Occipital lobe (tissue), 2 donors: ENCODE measurements around the gene FAF2. TPM values are rescaled to one million over a fixed set of nuclear protein-coding genes. Genes with fewer than 3 reads are reported as not detected.

ENCODE experiments used
- DNase-seq: peaks from one replicate; lab custom pipeline; 2025; lab: John Stamatoyannopoulos, UW
- total RNA-seq: library from RNA; depleted of rRNA; stranded (reverse); fragments of >200 nt; gene quantifications from one replicate; pipeline ENCODE4 v1.2.3, GENCODE V29; 2014

Gene FAF2
- total RNA-seq, 1 donor from 2014 or later, result 32.6 TPM

GRCh38 chr5:176501333-176501732, 53.1 kb downstream of the FAF2 start:
- DNase-seq, result no peak

- DNase-seq, result no peak
Measured at GRCh38 chr5:176503496-176503895, 55.3 kb downstream of the FAF2 start.

DNA sequence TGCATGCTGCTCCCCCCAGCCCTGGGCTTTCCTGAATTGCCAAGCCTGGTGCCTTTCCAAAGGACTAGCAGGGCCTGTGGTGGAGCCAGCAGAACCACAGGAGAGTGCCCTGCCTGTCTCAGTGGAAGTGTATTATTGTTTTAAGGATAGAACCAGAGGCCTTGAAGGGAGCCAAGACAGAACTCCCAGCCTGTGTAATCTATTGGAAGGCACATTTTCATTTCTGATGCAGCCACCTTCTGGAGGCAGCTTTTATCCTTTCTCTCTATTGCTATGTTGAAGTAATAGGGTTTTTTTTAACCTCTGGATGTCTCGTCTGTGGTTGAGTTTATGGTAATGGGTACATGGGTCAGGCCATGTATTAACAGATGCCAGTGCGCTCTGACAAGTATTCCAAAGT, 59.7 kb downstream of the FAF2 start:
- no peak for DNase-seq

GRCh38 chr5:176508603-176509002, 60.4 kb downstream of the FAF2 start:
- no peak for DNase-seq

- no peak for DNase-seq
Measured at GRCh38 chr5:176513788-176514187, 65.6 kb downstream of the FAF2 start.

DNA sequence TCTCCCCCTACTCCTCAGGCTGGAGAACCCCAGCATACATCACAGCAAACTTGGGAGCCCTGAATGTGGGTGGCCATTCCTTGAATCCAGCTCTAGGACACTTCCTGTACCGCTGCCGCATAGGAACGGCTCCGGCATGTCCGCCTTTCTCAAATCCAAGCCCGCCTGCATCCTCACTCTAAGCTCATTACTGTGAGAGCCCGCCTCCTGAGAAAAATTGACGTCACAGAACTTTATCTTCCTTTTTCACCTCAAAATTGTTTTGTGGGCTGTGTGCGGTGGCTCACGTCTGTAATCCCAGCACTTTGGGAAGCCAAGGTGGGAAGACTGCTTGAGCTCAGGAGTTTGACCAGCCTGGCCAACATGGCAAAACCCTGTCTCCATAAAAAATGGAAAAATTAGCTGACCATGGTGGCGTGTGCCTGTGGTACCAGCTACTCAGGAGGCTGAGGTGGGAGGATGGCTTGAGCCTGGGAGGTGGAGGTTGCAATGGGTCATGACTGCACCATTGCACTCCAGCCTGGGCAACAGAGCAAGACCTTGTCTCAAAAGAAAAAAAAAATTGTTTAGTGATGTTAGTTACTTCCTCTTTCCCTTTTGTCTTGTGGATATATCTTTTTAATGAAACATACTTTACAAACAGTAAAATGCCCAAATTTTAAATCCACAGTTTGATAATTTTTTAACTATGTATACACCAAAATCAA, 66.2 kb downstream of the FAF2 start:
- no peak for DNase-seq

- no peak for DNase-seq
Measured at GRCh38 chr5:176515396-176515795, 67.2 kb downstream of the FAF2 start.

GRCh38 chr5:176517053-176517661, 69.0 kb downstream of the FAF2 start:
- DNase-seq, result no peak

DNA sequence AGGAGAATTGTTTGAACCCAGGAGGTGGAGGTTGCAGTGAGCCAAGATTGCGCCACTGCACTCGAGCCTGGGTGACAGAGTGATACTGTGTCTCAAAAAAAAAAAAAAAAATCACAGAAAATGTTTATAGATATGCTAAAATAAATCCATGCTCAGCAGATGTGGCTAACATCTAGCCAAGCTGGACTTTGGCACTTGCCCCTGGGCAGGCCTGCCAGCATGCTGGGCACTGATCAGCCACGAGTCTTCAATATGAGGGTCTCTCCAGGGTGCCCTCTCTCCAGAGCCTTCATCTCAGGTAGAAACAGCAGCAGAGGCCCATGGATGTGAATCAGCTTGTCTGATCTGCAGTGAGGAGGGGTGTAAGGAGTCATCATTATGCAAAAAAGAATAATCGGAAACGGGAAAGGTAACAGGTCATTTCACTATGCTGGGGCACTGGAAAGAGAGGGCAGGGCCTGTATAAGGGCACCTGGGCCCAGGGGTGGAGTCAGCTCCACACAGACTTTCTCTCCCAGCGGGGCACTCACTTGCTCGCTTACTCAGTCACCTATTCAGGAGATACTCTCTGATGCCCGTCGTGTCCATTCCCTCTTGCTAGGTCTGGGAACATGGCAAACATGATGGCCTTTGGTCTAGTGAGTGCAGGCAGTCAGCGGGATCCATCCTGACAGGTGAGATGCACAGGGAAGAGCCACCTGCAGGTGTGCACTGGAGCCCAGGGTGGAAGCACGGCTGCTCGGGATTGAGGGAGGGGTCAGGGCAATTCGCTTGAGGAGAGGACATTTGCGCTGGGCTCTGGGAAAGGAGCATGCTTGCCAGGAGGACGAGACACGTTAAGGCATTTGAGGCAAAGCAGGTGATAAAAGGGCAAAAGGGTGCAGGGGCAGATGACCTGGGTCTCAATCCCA, 71.9 kb downstream of the FAF2 start:
- no peak for DNase-seq

DNA sequence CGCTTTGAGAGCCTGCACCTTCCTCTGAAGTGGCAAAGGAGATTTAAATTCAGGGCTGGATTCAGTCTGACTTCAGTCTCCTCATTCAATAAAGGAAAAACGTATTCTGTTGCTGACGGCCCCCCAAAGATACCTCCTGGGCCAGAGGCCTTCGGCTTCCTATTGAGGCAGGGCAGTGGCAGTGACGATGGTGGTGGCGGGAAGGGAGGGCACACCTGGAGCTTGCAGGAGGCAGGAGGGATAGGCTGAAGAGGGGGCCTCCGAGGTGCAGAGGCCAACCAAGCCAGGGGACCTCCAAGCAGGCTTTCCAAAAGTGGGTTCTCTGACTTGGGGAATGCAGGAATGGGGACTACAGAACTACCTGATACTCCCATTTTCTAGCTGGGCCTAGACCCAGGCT, 73.1 kb downstream of the FAF2 start:
- no peak for DNase-seq

DNA sequence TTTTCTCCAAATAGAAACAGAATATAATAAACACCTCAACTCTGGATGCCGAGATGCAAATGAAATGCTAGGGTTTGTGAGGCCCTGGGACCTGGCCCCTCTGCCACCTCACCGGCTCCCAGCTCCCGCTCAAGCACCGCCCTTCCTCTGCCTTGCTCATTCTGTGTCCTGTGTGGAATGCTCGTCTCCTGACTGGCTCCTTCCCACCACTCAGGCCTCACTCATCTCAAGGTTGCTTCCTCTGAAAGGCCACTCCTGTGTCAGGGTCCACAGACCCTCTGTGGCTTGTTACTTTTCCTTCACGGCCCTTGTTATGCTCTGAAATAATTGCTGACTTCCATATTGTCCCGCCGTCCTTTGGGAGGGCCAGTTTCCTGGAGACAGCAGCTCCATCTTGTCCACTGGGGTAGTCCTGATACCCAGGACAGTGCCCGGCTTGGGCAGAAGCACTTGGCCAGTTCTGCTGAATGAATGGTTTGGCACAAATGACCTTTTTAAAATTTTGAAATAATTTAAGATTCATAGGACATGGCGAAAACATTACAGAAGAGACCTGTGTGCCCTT, 73.6 kb downstream of the FAF2 start:
- DNase-seq, result no peak

DNA sequence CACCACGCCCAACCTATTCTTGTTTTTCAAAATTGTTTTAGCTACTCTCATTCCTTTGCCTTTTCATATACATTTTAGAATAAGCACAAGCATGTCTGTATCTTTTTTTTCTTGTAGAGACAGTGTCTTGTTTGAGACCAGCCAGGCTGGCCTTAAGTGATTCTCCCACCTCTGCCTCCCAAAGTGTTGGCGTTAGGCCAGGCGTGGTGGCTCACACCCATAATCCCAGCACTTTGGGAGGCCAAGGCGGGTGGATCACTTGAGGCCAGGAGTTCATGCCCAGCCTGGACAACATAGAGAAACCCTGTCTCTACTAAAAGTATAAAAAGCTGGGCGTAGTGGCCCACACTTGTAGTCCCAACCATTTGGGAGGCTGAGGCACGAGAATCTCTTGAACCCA, 76.0 kb downstream of the FAF2 start:
- no peak for DNase-seq

DNA sequence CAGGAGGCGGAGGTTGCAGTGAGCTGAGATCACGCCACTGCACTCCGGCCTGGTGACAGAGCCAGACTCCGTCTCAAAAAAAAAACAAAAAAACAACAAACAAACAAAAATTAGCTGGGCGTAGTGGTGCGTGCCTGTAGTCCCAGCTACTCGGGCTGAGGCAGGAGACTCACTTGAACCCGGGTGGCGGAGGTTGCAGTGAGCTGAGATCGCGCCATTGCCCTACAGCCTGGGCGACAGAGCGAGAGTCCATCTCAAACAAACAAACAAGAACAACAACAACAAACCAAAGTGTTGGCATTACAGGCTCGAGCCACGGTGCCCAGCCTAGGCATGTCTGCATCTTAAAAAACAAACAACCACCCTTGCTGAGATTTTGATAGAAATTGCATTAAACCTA, 76.8 kb downstream of the FAF2 start:
- no peak for DNase-seq

DNA sequence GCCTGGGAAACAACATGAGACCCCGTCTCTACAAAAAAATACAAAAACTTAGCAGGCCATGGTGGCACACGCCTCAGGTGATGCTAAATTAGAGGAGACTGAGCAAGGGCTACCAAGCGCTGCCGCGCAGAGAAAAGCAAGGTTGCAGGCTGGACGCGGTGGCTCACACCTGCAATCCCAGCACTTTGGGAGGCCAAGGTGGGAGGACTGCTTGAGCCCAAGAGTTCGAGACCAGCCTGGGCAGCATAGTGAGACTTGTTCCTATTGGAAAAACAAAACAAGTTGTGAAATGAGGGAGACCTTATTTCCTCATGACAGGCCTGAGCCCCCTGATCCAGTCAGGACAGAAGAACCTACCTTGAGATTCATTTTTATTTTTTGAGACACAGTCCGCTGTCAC, 77.5 kb downstream of the FAF2 start:
- no peak for DNase-seq

DNA sequence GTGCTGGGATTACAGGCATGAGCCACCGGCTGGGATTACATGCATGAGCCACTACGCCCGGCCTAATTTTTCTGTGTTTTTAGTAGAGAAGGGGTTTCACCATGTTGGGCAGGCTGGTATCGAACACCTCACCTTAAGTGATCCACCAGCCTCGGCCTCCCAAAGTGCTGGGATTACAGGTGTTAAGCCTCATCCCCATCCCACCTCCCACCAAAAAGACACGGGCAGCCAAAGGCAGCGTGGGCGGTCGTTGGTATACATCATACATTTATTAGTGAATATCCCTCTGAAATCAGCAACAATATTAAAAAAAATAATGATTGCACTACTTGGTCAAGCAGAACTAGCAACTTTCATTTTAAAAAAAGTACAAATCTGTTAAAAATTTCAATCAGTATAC, 78.3 kb downstream of the FAF2 start:
- DNase-seq, result no peak

DNA sequence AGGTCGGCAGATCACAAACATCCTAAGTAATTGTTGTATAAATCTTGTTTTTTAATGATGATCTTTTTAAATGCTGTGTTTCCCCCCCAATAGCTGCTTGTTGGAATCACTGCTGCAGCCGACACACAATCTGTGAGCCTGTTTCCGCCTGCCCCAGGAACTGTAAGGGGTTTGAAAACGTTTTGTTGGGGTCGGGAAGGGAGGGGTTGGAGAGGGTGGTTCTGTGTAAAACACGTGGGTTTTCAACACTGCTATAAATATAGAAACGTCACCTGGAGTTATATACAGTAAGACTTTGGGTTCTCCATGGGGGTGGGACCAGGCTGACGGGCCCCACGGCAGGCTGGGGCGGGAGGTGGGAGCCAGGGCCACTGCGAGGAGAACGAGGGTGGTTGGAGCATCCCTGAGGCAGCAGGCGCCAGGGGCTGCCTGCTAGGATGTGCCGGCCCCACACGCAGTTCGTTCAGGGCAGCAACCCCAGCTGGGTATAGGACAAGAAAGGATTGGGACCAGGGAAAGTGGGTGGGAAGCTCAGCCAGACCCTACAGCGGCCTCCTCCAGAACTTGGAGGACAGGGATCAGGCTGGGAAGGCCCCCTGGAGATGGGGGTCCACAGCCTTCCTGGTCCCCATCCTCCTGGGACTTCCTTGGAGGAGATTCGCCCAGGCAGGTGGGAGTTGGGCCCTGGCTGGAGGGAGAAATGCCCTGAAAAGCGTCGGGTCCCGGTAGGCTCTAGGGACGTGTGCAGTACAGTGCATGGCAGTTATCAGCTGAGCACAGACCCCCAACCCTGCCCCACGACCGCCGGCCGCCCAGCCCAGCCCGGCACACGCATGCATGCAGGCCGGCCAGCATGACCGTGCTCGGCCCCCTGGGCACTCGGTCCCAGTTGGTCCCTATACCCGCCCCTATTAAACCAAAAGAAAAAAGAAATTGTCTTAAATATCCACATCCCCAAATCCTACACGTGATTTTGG, 79.3 kb downstream of the FAF2 start:
- DNase-seq, result no peak

- DNase-seq, result no peak
Measured at GRCh38 chr5:176528301-176528700, 80.1 kb downstream of the FAF2 start.

- DNase-seq, result no peak
Measured at GRCh38 chr5:176528761-176529115, 80.6 kb downstream of the FAF2 start.

GRCh38 chr5:176529116-176529740, 81.0 kb downstream of the FAF2 start:
- DNase-seq, result no peak

- DNase-seq, result no peak
Measured at GRCh38 chr5:176529741-176530141, 81.6 kb downstream of the FAF2 start.
